DMS114 treated with DMSO at 0.1 percent for 48 hours (cell line): ENCODE data around the gene KRT80.

Experiments used
- DNase-seq: peaks from one replicate; lab custom pipeline; 2025; ENCODE audit not compliant: unreplicated experiment; lab: John Stamatoyannopoulos, UW

Gene KRT80

GRCh38 chr12:52181746-52182145, 10.1 kb downstream of the KRT80 start:
- DNase-seq: no peak

GRCh38 chr12:52180971-52181628, 10.7 kb downstream of the KRT80 start:
- no peak for DNase-seq

GRCh38 chr12:52179396-52179973, 12.3 kb downstream of the KRT80 start:
- DNase-seq: no peak

- no peak for DNase-seq
Observed at GRCh38 chr12:52178984-52179383, 12.8 kb downstream of the KRT80 start.

GRCh38 chr12:52178443-52178842, 13.4 kb downstream of the KRT80 start:
- no peak for DNase-seq

- no peak for DNase-seq
Observed at GRCh38 chr12:52175371-52176350, 16.2 kb downstream of the KRT80 start.

- DNase-seq: no peak
Observed at GRCh38 chr12:52173526-52173925, 18.3 kb downstream of the KRT80 start.

GRCh38 chr12:52172956-52173355, 18.9 kb downstream of the KRT80 start:
- DNase-seq: no peak

GRCh38 chr12:52171950-52172512, 19.8 kb downstream of the KRT80 start:
- no peak for DNase-seq

GRCh38 chr12:52170827-52171226, 21.0 kb downstream of the KRT80 start:
- DNase-seq: no peak

- no peak for DNase-seq
Observed at GRCh38 chr12:52169886-52170285, 21.9 kb downstream of the KRT80 start.

GRCh38 chr12:52168019-52168717, 23.6 kb downstream of the KRT80 start:
- DNase-seq: no peak

GRCh38 chr12:52167526-52167925, 24.3 kb downstream of the KRT80 start:
- no peak for DNase-seq

- no peak for DNase-seq
Observed at GRCh38 chr12:52166672-52167071, 25.1 kb downstream of the KRT80 start.

- DNase-seq: no peak
Observed at GRCh38 chr12:52165096-52165855, 26.5 kb downstream of the KRT80 start.

- no peak for DNase-seq
Observed at GRCh38 chr12:52164624-52165023, 27.2 kb downstream of the KRT80 start.

GRCh38 chr12:52162981-52163380, 28.8 kb downstream of the KRT80 start:
- no peak for DNase-seq

GRCh38 chr12:52160200-52160599, 31.6 kb downstream of the KRT80 start:
- DNase-seq: no peak

- no peak for DNase-seq
Observed at GRCh38 chr12:52157566-52158150, 34.2 kb downstream of the KRT80 start.
